K562 (cell line): Measurements from ENCODE around the gene ATG13. TPM values are rescaled to one million over a fixed set of nuclear protein-coding genes. Genes with fewer than 3 reads are reported as not detected.
A peak's percentile ranks its signal among the peaks of the same experiment; 100 is the strongest.

Source experiments
- CBFB ChIP-seq: sonication (generic); formaldehyde crosslinking; IDR thresholded peaks from 2 replicates; pipeline ENCODE4 v1.4.0; 2020; ENCODE audit warnings: mild to moderate bottlenecking, missing genetic modification reagents
- CHD2 ChIP-seq: IDR thresholded peaks from 2 replicates; pipeline ENCODE4 v1.6.1; 2011; ENCODE audit warnings: low read depth, low read length
- CTCFL ChIP-seq: IDR thresholded peaks from 2 replicates; pipeline ENCODE4 v1.6.1; 2011; ENCODE audit warnings: borderline replicate concordance, low read depth, mild to moderate bottlenecking, moderate library complexity, low read length; ENCODE audit not compliant: insufficient read depth, poor library complexity, severe bottlenecking
- ELK3 ChIP-seq: fragments of 450-650 bp; formaldehyde crosslinking; IDR thresholded peaks from 2 replicates; pipeline ENCODE4 v1.4.0; 2020; ENCODE audit warnings: mild to moderate bottlenecking
- FOSL1 ChIP-seq: fragments of 200-800 bp; sonication (Bioruptor generic); conservative IDR thresholded peaks from 2 replicates; pipeline ENCODE4 v1.6.1; 2016; ENCODE audit warnings: missing genetic modification characterization, missing compliant biosample characterization
- GTF2B ChIP-seq: IDR thresholded peaks from 2 replicates; pipeline ENCODE4 v1.6.1; 2011; ENCODE audit not compliant: insufficient read length; ENCODE audit errors: extremely low read depth
- HEY1 ChIP-seq: fragments of 250-450 bp; sonication (Bioruptor Pico); IDR thresholded peaks from 2 replicates; pipeline ENCODE4 v1.5.0; 2020; ENCODE audit warnings: mild to moderate bottlenecking, moderate library complexity, borderline replicate concordance
- KDM2B ChIP-seq: fragments of 250-450 bp; sonication (Bioruptor Pico); IDR thresholded peaks from 2 replicates; pipeline ENCODE4 v1.8.0; 2021; ENCODE audit warnings: mild to moderate bottlenecking, moderate library complexity
- MAFK ChIP-seq: IDR thresholded peaks from 2 replicates; pipeline ENCODE4 v1.6.1; 2011; ENCODE audit warnings: low read length, improper control_type of control experiment
- RBM15 ChIP-seq: fragments of 200-400 bp; formaldehyde crosslinking; IDR thresholded peaks from 2 replicates; pipeline ENCODE4 v1.6.1; 2018; ENCODE audit warnings: mild to moderate bottlenecking, low read length, moderate library complexity; ENCODE audit not compliant: insufficient read depth
- REST ChIP-seq, 2 experiments: fragments of 450-650 bp; formaldehyde crosslinking in 1 of 2; IDR thresholded peaks; 2 replicates each; pipeline versions ENCODE4 v1.4.0 to v1.6.1; 2014 to 2020; ENCODE audit warnings: mild to moderate bottlenecking in 2 of 2, borderline replicate concordance in 1 of 2, low read depth in 1 of 2
- ZNF184 ChIP-seq: sonication (generic); formaldehyde crosslinking; IDR thresholded peaks from 2 replicates; pipeline ENCODE4 v1.5.0; 2020; ENCODE audit warnings: missing genetic modification reagents
- ZNF212 ChIP-seq: fragments of 450-650 bp; formaldehyde crosslinking; IDR thresholded peaks from 2 replicates; pipeline ENCODE4 v1.4.0; 2020; ENCODE audit warnings: mild to moderate bottlenecking
- ZNF696 ChIP-seq: fragments of 250-450 bp; sonication (Bioruptor Pico); conservative IDR thresholded peaks from 2 replicates; pipeline ENCODE4 v1.4.0; 2020; ENCODE audit warnings: mild to moderate bottlenecking, moderate library complexity
- ZNF780A ChIP-seq: fragments of 250-450 bp; sonication (Bioruptor Pico); IDR thresholded peaks from 2 replicates; pipeline ENCODE4 v1.5.0; 2021; ENCODE audit warnings: mild to moderate bottlenecking
- polyA plus RNA-seq, 8 experiments: library from polyadenylated mRNA; depleted of rRNA in 4 of 8; stranded (reverse) in 5 of 8; unstranded in 3 of 8; fragments of >200 nt; fragmentation: Nextera tagmentation in 2 of 8; fragmentation: Illumina TruSeq in 1 of 8; extraction: Ambion mirVana in 2 of 8; extraction: Trizol in 1 of 8; gene quantifications; 2 replicates each; pipeline versions ENCODE4 v1.2.1 to v1.2.3, GENCODE V29; 2011 to 2014; ENCODE audit warnings: inconsistent platforms in 1 of 8, missing spikeins in 1 of 8
- total RNA-seq, 7 experiments: library from RNA; depleted of rRNA in 6 of 7; stranded (reverse); fragments of >200 nt in 6 of 7; fragmentation: Illumina TruSeq in 2 of 7; extraction: Trizol in 2 of 7; gene quantifications; 2 replicates each; pipeline versions ENCODE4 v1.2.1 to v1.2.3, GENCODE V29; 2011 to 2021; ENCODE audit warnings: low replicate concordance in 1 of 7

Gene ATG13
- total and polyA plus RNA-seq, 9 of the 15 experiments (the other 6 are each of a cell fraction or from before 2014, with no cell fraction given): 13.1 to 61.5 (median 36.5) TPM

- no peak for TF ChIP-seq CTCFL
- TF ChIP-seq RBM15: no peak
- TF ChIP-seq REST (IDR thresholded peaks at IDR 0.05; ENCODE audit: borderline replicate concordance): peak; percentile 99
- TF ChIP-seq REST (CRISPR knock-in tag; IDR thresholded peaks at IDR 0.05; ENCODE audit: low read depth): no peak
- no peak for TF ChIP-seq HEY1
- TF ChIP-seq GTF2B: no peak
- no peak for TF ChIP-seq KDM2B
- no peak for TF ChIP-seq CBFB (CRISPR knock-in tag)
- no peak for TF ChIP-seq ZNF212
- TF ChIP-seq FOSL1 (tag): 0 out of 2 replicates have a peak, but pooled peaks have one; percentile 34
- TF ChIP-seq MAFK: peak; percentile 44; the same call in 1 of the 2 replicates
- TF ChIP-seq CHD2: no peak
- no peak for TF ChIP-seq ELK3 (CRISPR knock-in tag)
- TF ChIP-seq ZNF780A (CRISPR knock-in tag): no peak
- no peak for TF ChIP-seq ZNF696 (CRISPR knock-in tag)
- TF ChIP-seq ZNF184 (CRISPR knock-in tag): no peak
Observed at GRCh38 chr11:46593550-46594373, 23.6 kb upstream of the ATG13 start, which contains the start of gene AMBRA1 (continued).
